Body of pancreas (tissue), 4 donors: ENCODE measurements around the gene PIK3R5.

ENCODE experiments used
- POLR2A ChIP-seq, 3 donors: fragments of 450-650 bp; IDR thresholded peaks; one replicate each; pipeline ENCODE4 v1.6.1; 2016; ENCODE audit warnings: antibody characterized with exemption in 3 of 3, mild to moderate bottlenecking in 2 of 3
- TF ChIP-seq, protein P1 (sequence below), 7 experiments: fragments of 450-650 bp in 4 of 7; fragments of 200-600 bp in 3 of 7; sonication (generic) in 3 of 7; IDR thresholded peaks; one replicate each; pipeline ENCODE4 v1.5.1; 2016 to 2019; ENCODE audit warnings: antibody characterized with exemption in 7 of 7

GRCh38 chr17:8918807-8919465 lies 46.6 kb downstream of the PIK3R5 start:
- TF ChIP-seq, protein P1, sequence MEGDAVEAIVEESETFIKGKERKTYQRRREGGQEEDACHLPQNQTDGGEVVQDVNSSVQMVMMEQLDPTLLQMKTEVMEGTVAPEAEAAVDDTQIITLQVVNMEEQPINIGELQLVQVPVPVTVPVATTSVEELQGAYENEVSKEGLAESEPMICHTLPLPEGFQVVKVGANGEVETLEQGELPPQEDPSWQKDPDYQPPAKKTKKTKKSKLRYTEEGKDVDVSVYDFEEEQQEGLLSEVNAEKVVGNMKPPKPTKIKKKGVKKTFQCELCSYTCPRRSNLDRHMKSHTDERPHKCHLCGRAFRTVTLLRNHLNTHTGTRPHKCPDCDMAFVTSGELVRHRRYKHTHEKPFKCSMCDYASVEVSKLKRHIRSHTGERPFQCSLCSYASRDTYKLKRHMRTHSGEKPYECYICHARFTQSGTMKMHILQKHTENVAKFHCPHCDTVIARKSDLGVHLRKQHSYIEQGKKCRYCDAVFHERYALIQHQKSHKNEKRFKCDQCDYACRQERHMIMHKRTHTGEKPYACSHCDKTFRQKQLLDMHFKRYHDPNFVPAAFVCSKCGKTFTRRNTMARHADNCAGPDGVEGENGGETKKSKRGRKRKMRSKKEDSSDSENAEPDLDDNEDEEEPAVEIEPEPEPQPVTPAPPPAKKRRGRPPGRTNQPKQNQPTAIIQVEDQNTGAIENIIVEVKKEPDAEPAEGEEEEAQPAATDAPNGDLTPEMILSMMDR (IDR thresholded peaks at IDR 0.05), result no peak
- TF ChIP-seq POLR2A (IDR thresholded peaks at IDR 0.05), result no peak
